Liver (tissue), 9 donors: Measurements from ENCODE around the gene DNA2. TPM values are rescaled to one million over a fixed set of nuclear protein-coding genes. Genes with fewer than 3 reads are reported as not detected.
"Not testable (repeated sequence)": the region's sequence is repeated elsewhere in the genome, so short reads cannot be mapped to it uniquely, and the experiment has no call there.

Experiments
- DNase-seq: peaks from one replicate; pipeline ENCODE4 v3.0.0-alpha.2; 2017; ENCODE audit warnings: low spot score
- H3K27ac ChIP-seq, 2 donors: one replicate each; pipeline ENCODE4 v1.7.0; 2013; ENCODE audit warnings: inconsistent platforms in 2 of 2, low read length in 2 of 2, control low read depth in 1 of 2, low read depth in 1 of 2, mild to moderate bottlenecking in 1 of 2
- H3K27me3 ChIP-seq, 4 donors: one replicate each; pipeline versions ENCODE4 v1.6.1 to v1.7.0; 2013; ENCODE audit warnings: low read length in 3 of 4, inconsistent platforms in 1 of 4, mild to moderate bottlenecking in 1 of 4, moderate library complexity in 1 of 4; ENCODE audit not compliant: control insufficient read depth in 4 of 4, insufficient read depth in 4 of 4
- H3K36me3 ChIP-seq, 4 donors: one replicate each; pipeline versions ENCODE4 v1.6.1 to v1.7.0; 2013; ENCODE audit warnings: low read length in 3 of 4, mild to moderate bottlenecking in 3 of 4, low read depth in 1 of 4, moderate library complexity in 1 of 4; ENCODE audit not compliant: control insufficient read depth in 4 of 4, insufficient read depth in 3 of 4
- H3K4me1 ChIP-seq, 4 donors: one replicate each; pipeline versions ENCODE4 v1.6.1 to v1.7.0; 2013; ENCODE audit warnings: low read length in 3 of 4, mild to moderate bottlenecking in 3 of 4, moderate library complexity in 1 of 4; ENCODE audit not compliant: control insufficient read depth in 4 of 4, insufficient read depth in 4 of 4
- H3K4me3 ChIP-seq, 3 donors: one replicate each; pipeline versions ENCODE4 v1.6.1 to v1.7.0; 2013; ENCODE audit warnings: low read length in 3 of 3, control low read depth in 1 of 3, low read depth in 1 of 3, mild to moderate bottlenecking in 1 of 3
- H3K9ac ChIP-seq, 2 donors: one replicate each; pipeline ENCODE4 v1.7.0; 2013; ENCODE audit warnings: low read length in 2 of 2, mild to moderate bottlenecking in 2 of 2, moderate library complexity in 2 of 2, control low read depth in 1 of 2, low read depth in 1 of 2
- H3K9me3 ChIP-seq, 4 donors: one replicate each; pipeline versions ENCODE4 v1.6.1 to v1.7.0; 2013; ENCODE audit warnings: low read length in 3 of 4; ENCODE audit not compliant: control insufficient read depth in 4 of 4
- EGR1 ChIP-seq, 2 donors: IDR thresholded peaks; 2 replicates each; pipeline ENCODE4 v1.6.1; 2016 to 2018; ENCODE audit warnings: antibody characterized with exemption in 2 of 2, low read depth in 2 of 2
- FOXA1 ChIP-seq: IDR thresholded peaks from 2 replicates; pipeline ENCODE4 v1.6.1; 2016; ENCODE audit warnings: antibody characterized with exemption
- FOXA2 ChIP-seq: IDR thresholded peaks from 2 replicates; pipeline ENCODE4 v1.6.1; 2016; ENCODE audit warnings: antibody characterized with exemption
- GABPA ChIP-seq, 2 donors: IDR thresholded peaks in 1 of 2; conservative IDR thresholded peaks in 1 of 2; 2 replicates each; pipeline ENCODE4 v1.6.1; 2016; ENCODE audit warnings: antibody characterized with exemption in 2 of 2, mild to moderate bottlenecking in 1 of 2, moderate library complexity in 1 of 2
- HNF4A ChIP-seq, 2 donors: conservative IDR thresholded peaks; 2 replicates each; pipeline ENCODE4 v1.6.1; 2016; ENCODE audit warnings: antibody characterized with exemption in 2 of 2, mild to moderate bottlenecking in 2 of 2
- HNF4G ChIP-seq: IDR thresholded peaks from 2 replicates; pipeline ENCODE4 v1.6.1; 2016; ENCODE audit warnings: antibody characterized with exemption
- JUND ChIP-seq, 2 donors: IDR thresholded peaks; 2 replicates each; pipeline ENCODE4 v1.6.1; 2016; ENCODE audit warnings: antibody characterized with exemption in 2 of 2
- MAX ChIP-seq: IDR thresholded peaks from 2 replicates; pipeline ENCODE4 v1.6.1; 2016; ENCODE audit warnings: antibody characterized with exemption
- NR2F2 ChIP-seq: IDR thresholded peaks from 2 replicates; pipeline ENCODE4 v1.6.1; 2016; ENCODE audit warnings: antibody characterized with exemption
- RAD21 ChIP-seq, 2 donors: IDR thresholded peaks; 2 replicates each; pipeline ENCODE4 v1.6.1; 2016; ENCODE audit warnings: antibody characterized with exemption in 2 of 2, mild to moderate bottlenecking in 2 of 2
- REST ChIP-seq: IDR thresholded peaks from 2 replicates; pipeline ENCODE4 v1.6.1; 2016; ENCODE audit warnings: antibody characterized with exemption, mild to moderate bottlenecking
- RXRA ChIP-seq, 2 donors: IDR thresholded peaks; 2 replicates each; pipeline ENCODE4 v1.6.1; 2017 to 2018; ENCODE audit warnings: antibody characterized with exemption in 2 of 2, mild to moderate bottlenecking in 1 of 2
- SP1 ChIP-seq: IDR thresholded peaks from 2 replicates; pipeline ENCODE4 v1.6.1; 2018; ENCODE audit warnings: antibody characterized with exemption, mild to moderate bottlenecking
- TAF1 ChIP-seq: conservative IDR thresholded peaks from 2 replicates; pipeline ENCODE4 v1.6.1; 2016; ENCODE audit warnings: antibody characterized with exemption, mild to moderate bottlenecking
- YY1 ChIP-seq: IDR thresholded peaks from 2 replicates; pipeline ENCODE4 v1.6.1; 2016; ENCODE audit warnings: antibody characterized with exemption, mild to moderate bottlenecking
- WGBS: extraction: QIAGEN DNeasy Blood & Tissue Kit; methylation state at CpG from one replicate; pipeline ENCODE4 v1.1.7; 2013; 5-methylcytosine and 5-hydroxymethylcytosine counted together
- polyA plus RNA-seq, 2 donors: library from polyadenylated mRNA; stranded (reverse) in 1 of 2; unstranded in 1 of 2; fragments of 200-250 nt in 1 of 2; fragments of >200 nt in 1 of 2; fragmentation: Nextera tagmentation in 1 of 2; extraction: Ambion mirVana in 1 of 2; gene quantifications; one replicate each; pipeline versions ENCODE4 v1.2.1 to v1.2.3, GENCODE V29; 2013 to 2015
- total RNA-seq, 2 donors: library from RNA; depleted of rRNA; stranded (reverse); fragments of >200 nt; gene quantifications; one replicate each; pipeline ENCODE4 v1.2.3, GENCODE V29; 2014
- TF ChIP-seq, protein P1 (sequence below): IDR thresholded peaks from 2 replicates; pipeline ENCODE4 v1.6.1; 2016; ENCODE audit warnings: antibody characterized with exemption
- TF ChIP-seq, protein P2 (sequence below): IDR thresholded peaks from 2 replicates; pipeline ENCODE4 v1.6.1; 2016; ENCODE audit warnings: antibody characterized with exemption
- donor health status: healthy.
- donor health status: healthy.
- donor health status: healthy.
- donor health status: healthy.
- donor health status: healthy.

DNA2 gene
- total and polyA plus RNA-seq, 4 donors: 0.50 to 17.5 (median 4.3) TPM

GRCh38 chr10:68516766-68517165 is 45.0 kb upstream of the DNA2 start:
- Histone ChIP-seq H3K4me3 (no peak overlapping the region), H3K27ac (no peak overlapping the region), H3K9ac (no peak overlapping the region), H3K36me3 (peaks cover 3 to 11% (median 9%) of the 10 kb centered on the region in 4 donors), H3K4me1 (no peaks in the 10 kb centered on the region), H3K9me3 (no peaks in the 10 kb centered on the region), H3K27me3 (no peaks in the 10 kb centered on the region)
- TF ChIP-seq FOXA2 (no peak), NR2F2 (no peak), YY1 (no peak), GABPA (IDR thresholded peaks at IDR 0.05 in 1 of 2, conservative IDR thresholded peaks at IDR 0.05 in 1 of 2) (no peak), EGR1 (IDR thresholded peaks at IDR 0.05; ENCODE audit: low read depth in 2 of 2) (no peak), REST (no peak), SP1 (no peak), TAF1 (no peak), RAD21 (IDR thresholded peaks at IDR 0.05) (no peak), RXRA (IDR thresholded peaks at IDR 0.05) (no peak)
- TF ChIP-seq, protein P1, sequence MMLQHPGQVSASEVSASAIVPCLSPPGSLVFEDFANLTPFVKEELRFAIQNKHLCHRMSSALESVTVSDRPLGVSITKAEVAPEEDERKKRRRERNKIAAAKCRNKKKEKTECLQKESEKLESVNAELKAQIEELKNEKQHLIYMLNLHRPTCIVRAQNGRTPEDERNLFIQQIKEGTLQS: no peak
- TF ChIP-seq, protein P2, sequence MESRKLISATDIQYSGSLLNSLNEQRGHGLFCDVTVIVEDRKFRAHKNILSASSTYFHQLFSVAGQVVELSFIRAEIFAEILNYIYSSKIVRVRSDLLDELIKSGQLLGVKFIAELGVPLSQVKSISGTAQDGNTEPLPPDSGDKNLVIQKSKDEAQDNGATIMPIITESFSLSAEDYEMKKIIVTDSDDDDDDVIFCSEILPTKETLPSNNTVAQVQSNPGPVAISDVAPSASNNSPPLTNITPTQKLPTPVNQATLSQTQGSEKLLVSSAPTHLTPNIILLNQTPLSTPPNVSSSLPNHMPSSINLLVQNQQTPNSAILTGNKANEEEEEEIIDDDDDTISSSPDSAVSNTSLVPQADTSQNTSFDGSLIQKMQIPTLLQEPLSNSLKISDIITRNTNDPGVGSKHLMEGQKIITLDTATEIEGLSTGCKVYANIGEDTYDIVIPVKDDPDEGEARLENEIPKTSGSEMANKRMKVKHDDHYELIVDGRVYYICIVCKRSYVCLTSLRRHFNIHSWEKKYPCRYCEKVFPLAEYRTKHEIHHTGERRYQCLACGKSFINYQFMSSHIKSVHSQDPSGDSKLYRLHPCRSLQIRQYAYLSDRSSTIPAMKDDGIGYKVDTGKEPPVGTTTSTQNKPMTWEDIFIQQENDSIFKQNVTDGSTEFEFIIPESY: no peak
- no peak for DNase-seq
- WGBS: 70% methylated on average over 4 of the region's 4 CpGs

- WGBS: 96% methylated on average over 2 of the region's 2 CpGs
- H3K36me3 ChIP-seq: peaks cover 3 to 14% (median 10%) of the 10 kb centered on the region in 4 donors
- not testable (repeated sequence) for H3K9me3 ChIP-seq, H3K27ac ChIP-seq, H3K27me3 ChIP-seq, H3K4me3 ChIP-seq, H3K4me1 ChIP-seq, H3K9ac ChIP-seq, DNase-seq
Observed at GRCh38 chr10:68516216-68516615, 44.4 kb upstream of the DNA2 start.

DNA sequence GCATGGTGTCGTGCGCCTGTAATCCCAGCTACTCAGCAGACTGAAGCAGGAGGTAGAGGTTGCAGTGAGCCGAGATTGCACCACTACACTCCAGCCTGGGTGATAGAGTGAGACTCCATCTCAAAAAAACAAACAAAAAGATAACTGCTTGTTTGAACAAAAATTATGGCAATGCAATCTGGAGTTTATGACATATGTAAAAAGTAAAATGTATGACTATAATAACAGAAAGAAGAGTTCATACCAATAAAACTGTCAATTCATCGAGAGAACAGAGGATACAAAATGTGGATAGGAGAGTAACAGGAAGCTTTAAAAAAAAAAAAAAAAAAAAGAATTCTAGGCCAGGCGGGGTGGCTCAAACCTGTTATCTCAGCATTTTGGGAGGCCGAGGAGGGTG is 36.3 kb upstream of the DNA2 start:
- WGBS: 83% methylated on average over 6 of the region's 6 CpGs
- peaks cover 0 to 2% (median 0%) of the 10 kb centered on the region in 4 donors for H3K4me1 ChIP-seq
- TF ChIP-seq RAD21 (IDR thresholded peaks at IDR 0.05): no peak
- no peak for TF ChIP-seq SP1
- no peak for TF ChIP-seq MAX
- no peak for TF ChIP-seq HNF4A (conservative IDR thresholded peaks at IDR 0.05)
- no peak for TF ChIP-seq HNF4G
- no peak for TF ChIP-seq JUND (IDR thresholded peaks at IDR 0.05)
- TF ChIP-seq FOXA2: no peak
- TF ChIP-seq REST: no peak
- TF ChIP-seq, protein P1: no peak
- no peak for TF ChIP-seq GABPA (IDR thresholded peaks at IDR 0.05 in 1 of 2, conservative IDR thresholded peaks at IDR 0.05 in 1 of 2)
- no peak for TF ChIP-seq FOXA1

More for the DNA sequence above, 36.3 kb upstream of the DNA2 start:
- no peaks in the 10 kb centered on the region for H3K9me3 ChIP-seq
- H3K27ac ChIP-seq: no peak overlapping the region
- H3K9ac ChIP-seq: no peak overlapping the region
- peaks cover 8 to 13% (median 11%) of the 10 kb centered on the region in 4 donors for H3K36me3 ChIP-seq
- DNase-seq: no peak
- H3K4me3 ChIP-seq: no peak overlapping the region
- H3K27me3 ChIP-seq: no peaks in the 10 kb centered on the region
